Smooth muscle cell (in vitro differentiated cells): ENCODE results near the gene COL7A1. TPM values are rescaled to one million over a fixed set of nuclear protein-coding genes. Genes with fewer than 3 reads are reported as not detected.
A peak's percentile ranks its signal among the peaks of the same experiment; 100 is the strongest.

Experiments used
- DNase-seq: peaks from one replicate; lab custom pipeline; 2025; ENCODE audit not compliant: unreplicated experiment; lab: John Stamatoyannopoulos, UW
- H2AFZ ChIP-seq: fragments of 200-600 bp; sonication (generic); 2 replicates; pipeline ENCODE4 v1.6.0; 2016; ENCODE audit warnings: antibody characterized with exemption, low read depth, mild to moderate bottlenecking
- H3F3A ChIP-seq: fragments of 200-600 bp; sonication (generic); 2 replicates; pipeline ENCODE4 v1.6.0; 2017; ENCODE audit warnings: antibody characterized with exemption, low read depth
- H3K27ac ChIP-seq: fragments of 200-600 bp; sonication (generic); 2 replicates; pipeline ENCODE4 v1.5.1; 2016; ENCODE audit warnings: low read depth, mild to moderate bottlenecking
- H3K27me3 ChIP-seq: fragments of 200-600 bp; sonication (generic); 2 replicates; pipeline ENCODE4 v1.6.1; 2016; ENCODE audit warnings: low read depth, mild to moderate bottlenecking
- H3K36me3 ChIP-seq: fragments of 200-600 bp; sonication (generic); 2 replicates; pipeline ENCODE4 v1.5.1; 2016; ENCODE audit warnings: low read depth
- H3K4me1 ChIP-seq: fragments of 200-600 bp; sonication (generic); 2 replicates; pipeline ENCODE4 v1.5.1; 2016; ENCODE audit warnings: low read depth
- H3K4me2 ChIP-seq: fragments of 200-600 bp; sonication (generic); 2 replicates; pipeline ENCODE4 v1.6.0; 2016; ENCODE audit warnings: mild to moderate bottlenecking
- H3K4me3 ChIP-seq: fragments of 200-600 bp; sonication (generic); 2 replicates; pipeline ENCODE4 v1.5.1; 2016; ENCODE audit warnings: mild to moderate bottlenecking
- H3K79me2 ChIP-seq: fragments of 200-600 bp; sonication (generic); 2 replicates; pipeline ENCODE4 v1.6.0; 2016; ENCODE audit warnings: low read depth, mild to moderate bottlenecking
- H3K9ac ChIP-seq: fragments of 200-600 bp; sonication (generic); 2 replicates; pipeline ENCODE4 v1.6.0; 2016; ENCODE audit warnings: low read depth
- H3K9me3 ChIP-seq: fragments of 200-600 bp; sonication (generic); replicated peaks from 2 replicates; pipeline ENCODE4 v1.5.1; 2016; ENCODE audit warnings: low read depth
- H4K20me1 ChIP-seq: fragments of 200-600 bp; sonication (generic); 2 replicates; pipeline ENCODE4 v1.6.0; 2016; ENCODE audit warnings: low read depth
- CTCF ChIP-seq: fragments of 200-600 bp; sonication (generic); IDR thresholded peaks from 2 replicates; pipeline ENCODE4 v1.5.1; 2017; ENCODE audit warnings: borderline replicate concordance, mild to moderate bottlenecking, antibody characterized with exemption; ENCODE audit not compliant: insufficient read depth, poor library complexity, severe bottlenecking
- WGBS: methylation state at CpG from one replicate; pipeline ENCODE4 v1.1.7; 2016; ENCODE audit warnings: low lambda C conversion rate; 5-methylcytosine and 5-hydroxymethylcytosine counted together
- polyA plus RNA-seq: library from polyadenylated mRNA; unstranded; fragments of >200 nt; fragmentation: Nextera tagmentation; extraction: Ambion mirVana; gene quantifications from 2 replicates; pipeline ENCODE4 v1.2.1, GENCODE V29; 2016
- total RNA-seq: library from RNA; depleted of rRNA; stranded (reverse); fragments of >200 nt; gene quantifications from 2 replicates; pipeline ENCODE4 v1.2.3, GENCODE V29; 2014

Gene COL7A1
- total and polyA plus RNA-seq, 2 experiments from 2014 or later = 57.3 to 80.7 TPM

- WGBS = 94% methylated on average over 4 of the region's 5 CpGs
- TF ChIP-seq CTCF = no peak
- H3K4me2 ChIP-seq = no peak overlapping the region
Measured at GRCh38 chr3:48567090-48567489, 28.0 kb downstream of the COL7A1 start.

GRCh38 chr3:48566401-48566760 is 28.7 kb downstream of the COL7A1 start:
- Histone ChIP-seq H3K79me2 (no peaks in the 10 kb centered on the region), H3K9ac (no peak overlapping the region), H3K36me3 (no peaks in the 10 kb centered on the region), H3K27me3 (no peaks in the 10 kb centered on the region), H3K4me1 (peaks cover 15% of the 10 kb centered on the region), H3K4me3 (no peak overlapping the region), H3K4me2 (no peak overlapping the region), H3K9me3 (no peaks in the 10 kb centered on the region), H4K20me1 (no peaks in the 10 kb centered on the region), H3F3A (peaks cover 11% of the 10 kb centered on the region), H3K27ac (peak overlapping the region; percentile 42), H2AFZ (no peak overlapping the region)
- 87% methylated on average over 6 of the region's 9 CpGs for WGBS
- no peak for TF ChIP-seq CTCF
- no peak for DNase-seq

More at GRCh38 chr3:48567090-48567489, 28.0 kb downstream of the COL7A1 start:
- Histone ChIP-seq H3K9me3 (no peaks in the 10 kb centered on the region), H3K36me3 (no peaks in the 10 kb centered on the region), H3K4me3 (no peak overlapping the region), H3F3A (peaks cover 5% of the 10 kb centered on the region), H2AFZ (no peak overlapping the region), H3K27me3 (no peaks in the 10 kb centered on the region), H3K4me1 (peaks cover 12% of the 10 kb centered on the region), H3K79me2 (no peaks in the 10 kb centered on the region), H3K27ac (no peak overlapping the region), H3K9ac (no peak overlapping the region), H4K20me1 (no peaks in the 10 kb centered on the region)
- no peak for DNase-seq

- no peaks in the 10 kb centered on the region for H3K36me3 ChIP-seq
- no peaks in the 10 kb centered on the region for H3K27me3 ChIP-seq
- H3K9me3 ChIP-seq = no peaks in the 10 kb centered on the region
- no peak overlapping the region for H3K4me3 ChIP-seq
- H4K20me1 ChIP-seq = no peaks in the 10 kb centered on the region
- no peak overlapping the region for H2AFZ ChIP-seq
- peaks cover 11% of the 10 kb centered on the region for H3F3A ChIP-seq
- H3K9ac ChIP-seq = no peak overlapping the region
- peaks cover 21% of the 10 kb centered on the region for H3K4me1 ChIP-seq
- no peaks in the 10 kb centered on the region for H3K79me2 ChIP-seq
- DNase-seq = no peak
- peak overlapping the region; percentile 42 for H3K27ac ChIP-seq
- no peak overlapping the region for H3K4me2 ChIP-seq
- TF ChIP-seq CTCF = no peak
- 66% methylated on average over 7 of the region's 7 CpGs for WGBS
Measured at GRCh38 chr3:48565591-48566400, 29.3 kb downstream of the COL7A1 start.

- WGBS = over 99% methylated on average over 11 of the region's 11 CpGs
- peaks cover 27% of the 10 kb centered on the region for H3K4me1 ChIP-seq
Measured at GRCh38 chr3:48565186-48565585, 29.9 kb downstream of the COL7A1 start.

More at GRCh38 chr3:48565186-48565585, 29.9 kb downstream of the COL7A1 start:
- no peak for TF ChIP-seq CTCF
- H3K79me2 ChIP-seq = no peaks in the 10 kb centered on the region
- no peaks in the 10 kb centered on the region for H3K9me3 ChIP-seq
- no peaks in the 10 kb centered on the region for H3K36me3 ChIP-seq
- H2AFZ ChIP-seq = no peak overlapping the region
- H3K27me3 ChIP-seq = no peaks in the 10 kb centered on the region
- no peak overlapping the region for H3K9ac ChIP-seq
- no peak for DNase-seq
- peak overlapping the region; percentile 42 for H3K27ac ChIP-seq
- no peaks in the 10 kb centered on the region for H4K20me1 ChIP-seq
- no peak overlapping the region for H3K4me3 ChIP-seq
- H3F3A ChIP-seq = peaks cover 16% of the 10 kb centered on the region
- no peak overlapping the region for H3K4me2 ChIP-seq
